Activated T-cell treated with anti-CD3 and anti-CD28 coated beads, Interleukin-2, amount 50 U/mL, for 24 hours (primary cell): ENCODE results near the gene PLXNB1.

ENCODE experiments used
- DNase-seq: peaks from one replicate; pipeline ENCODE4 v3.0.0-alpha.2; 2020
- H3K27ac Mint-ChIP-seq: 2 replicates; pipeline ENCODE4 v1.8.0; 2020; ENCODE audit warnings: mild to moderate bottlenecking, mixed read lengths
- H3K27me3 Mint-ChIP-seq: 2 replicates; pipeline ENCODE4 v1.8.0; 2020; ENCODE audit warnings: mixed read lengths
- H3K36me3 Mint-ChIP-seq: 2 replicates; pipeline ENCODE4 v1.8.0; 2020; ENCODE audit warnings: low read depth, mixed read lengths
- H3K4me1 Mint-ChIP-seq: 2 replicates; pipeline ENCODE4 v1.8.0; 2020; ENCODE audit warnings: low read depth, mixed read lengths
- H3K4me3 Mint-ChIP-seq: 2 replicates; pipeline ENCODE4 v1.8.0; 2020; ENCODE audit warnings: mild to moderate bottlenecking, moderate library complexity, mixed read lengths
- H3K9me3 Mint-ChIP-seq: 2 replicates; pipeline ENCODE4 v1.8.0; 2020; ENCODE audit warnings: mixed read lengths

Gene PLXNB1

GRCh38 chr3:48371651-48372376 is 58.1 kb downstream of the PLXNB1 start, which contains the start of gene FBXW12:
TSS of gene FBXW12 (plus strand) at chr3:48372219. CDS start at chr3:48372768, 549 bp downstream.
- no peaks in the 10 kb centered on the region for H3K27me3 Mint-ChIP-seq
- no peak within 1 kb of the TSS for H3K4me3 Mint-ChIP-seq
- peaks cover 1% of the 10 kb centered on the region for H3K4me1 Mint-ChIP-seq
- no peak for DNase-seq
- no peak within 1 kb of the TSS for H3K27ac Mint-ChIP-seq
- H3K36me3 Mint-ChIP-seq: no peaks in the 10 kb centered on the region
- no peaks in the 10 kb centered on the region for H3K9me3 Mint-ChIP-seq

DNA sequence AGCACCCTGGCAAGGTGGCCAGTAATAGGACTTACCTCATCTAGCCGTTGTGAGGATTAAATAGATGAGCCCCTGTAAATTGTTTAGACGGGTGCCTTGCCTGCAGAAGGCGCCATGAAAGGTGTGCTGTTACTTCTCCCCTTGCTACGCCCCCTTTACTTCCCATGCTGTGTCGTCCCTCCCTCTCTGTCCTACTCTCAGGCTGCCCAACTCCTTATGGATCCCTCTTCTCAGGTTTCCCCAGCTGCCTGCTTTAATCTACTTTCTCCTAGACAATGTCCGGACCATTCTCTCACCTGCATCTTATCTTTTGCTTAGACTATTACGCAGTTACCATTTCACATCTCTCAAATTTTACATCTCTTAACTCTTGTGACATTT is 59.6 kb downstream of the PLXNB1 start:
- no peak for DNase-seq
- no peaks in the 10 kb centered on the region for H3K27me3 Mint-ChIP-seq
- H3K9me3 Mint-ChIP-seq: no peaks in the 10 kb centered on the region
- H3K4me1 Mint-ChIP-seq: peaks cover 1% of the 10 kb centered on the region
- no peak overlapping the region for H3K4me3 Mint-ChIP-seq
- no peaks in the 10 kb centered on the region for H3K36me3 Mint-ChIP-seq
- no peak overlapping the region for H3K27ac Mint-ChIP-seq

- Mint-ChIP-seq H3K27me3 (no peaks in the 10 kb centered on the region), H3K4me3 (no peak overlapping the region), H3K27ac (no peak overlapping the region), H3K9me3 (no peaks in the 10 kb centered on the region), H3K4me1 (peaks cover 1% of the 10 kb centered on the region), H3K36me3 (no peaks in the 10 kb centered on the region)
- DNase-seq: no peak
These were observed 60.1 kb downstream of the PLXNB1 start for GRCh38 chr3:48369693-48370332.

- Mint-ChIP-seq H3K27me3 (no peaks in the 10 kb centered on the region), H3K27ac (no peak overlapping the region), H3K36me3 (no peaks in the 10 kb centered on the region), H3K4me1 (peaks cover 1% of the 10 kb centered on the region), H3K9me3 (peaks cover 2% of the 10 kb centered on the region), H3K4me3 (no peak overlapping the region)
- DNase-seq: no peak
These were observed 62.7 kb downstream of the PLXNB1 start for GRCh38 chr3:48367201-48367600.

- H3K4me3 Mint-ChIP-seq: no peak overlapping the region
- H3K27me3 Mint-ChIP-seq: no peaks in the 10 kb centered on the region
- H3K9me3 Mint-ChIP-seq: peaks cover 12% of the 10 kb centered on the region
- no peaks in the 10 kb centered on the region for H3K36me3 Mint-ChIP-seq
- H3K27ac Mint-ChIP-seq: no peak overlapping the region
- no peak for DNase-seq
- H3K4me1 Mint-ChIP-seq: peaks cover 1% of the 10 kb centered on the region
These were observed 65.0 kb downstream of the PLXNB1 start for GRCh38 chr3:48364840-48365239.

DNA sequence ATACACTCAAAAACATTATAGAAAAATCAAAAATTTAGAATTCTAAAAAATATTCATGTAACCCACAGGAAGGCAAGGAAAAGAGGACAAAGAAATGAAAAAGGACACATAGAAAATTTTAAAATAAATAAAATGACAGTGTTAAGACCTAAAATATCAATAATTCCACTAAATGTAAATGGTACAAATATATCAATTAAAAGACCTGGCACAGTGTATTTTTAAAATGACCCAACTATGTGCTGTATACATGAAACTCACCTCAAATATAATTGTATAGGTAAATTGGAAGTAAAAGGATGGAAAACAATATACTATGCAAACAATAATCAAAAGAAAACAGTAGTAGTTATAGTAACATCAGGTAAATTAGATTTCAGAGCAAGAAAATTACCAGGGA is 68.0 kb downstream of the PLXNB1 start:
- Mint-ChIP-seq H3K9me3 (peaks cover 12% of the 10 kb centered on the region), H3K4me3 (no peak overlapping the region), H3K4me1 (no peaks in the 10 kb centered on the region), H3K27me3 (peaks cover 3% of the 10 kb centered on the region), H3K36me3 (no peaks in the 10 kb centered on the region), H3K27ac (no peak overlapping the region)
- DNase-seq: no peak

DNA sequence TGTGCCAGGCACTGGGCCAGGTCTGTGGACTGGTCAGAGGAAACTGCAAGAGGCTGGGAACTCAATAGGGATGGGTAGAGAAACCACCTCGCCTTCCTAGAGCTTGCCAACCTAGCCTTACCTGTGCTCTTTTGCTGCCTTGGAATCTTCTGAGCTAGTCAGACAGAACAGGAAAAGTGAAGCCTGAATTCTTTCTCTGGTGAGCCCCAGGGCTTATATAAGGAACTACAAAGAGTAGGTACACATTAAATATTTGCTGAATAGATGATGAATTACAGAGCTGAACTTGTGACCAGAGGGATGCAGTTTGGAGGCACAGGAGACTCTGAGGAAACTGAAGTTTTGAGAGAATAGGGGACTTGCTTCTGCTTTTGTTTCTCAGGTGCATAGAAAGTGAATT is 73.5 kb downstream of the PLXNB1 start:
- Mint-ChIP-seq H3K9me3 (peaks cover 5% of the 10 kb centered on the region), H3K36me3 (no peaks in the 10 kb centered on the region), H3K4me1 (no peaks in the 10 kb centered on the region), H3K4me3 (no peak overlapping the region), H3K27ac (no peak overlapping the region), H3K27me3 (peaks cover 19% of the 10 kb centered on the region)
- DNase-seq: no peak

DNA sequence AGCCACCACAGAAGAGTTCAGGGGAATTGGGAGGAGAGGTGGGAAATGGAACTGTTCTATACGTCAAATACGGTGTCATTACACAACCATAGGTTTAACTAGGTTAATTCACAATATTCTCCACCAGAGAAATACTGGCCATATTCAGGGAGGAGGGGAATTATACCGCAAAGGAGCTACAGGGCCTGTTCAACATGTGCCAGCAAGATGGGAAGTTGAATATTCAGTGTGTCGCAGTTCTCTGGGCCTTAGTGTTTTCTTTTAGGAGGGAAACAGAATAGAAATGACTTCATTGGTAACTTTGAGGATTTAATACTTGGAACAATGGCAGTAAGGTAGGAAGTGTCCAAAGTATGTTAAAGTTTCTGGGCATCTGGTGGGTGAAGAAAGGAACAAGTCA is 75.9 kb downstream of the PLXNB1 start:
- H3K27ac Mint-ChIP-seq: no peak overlapping the region
- H3K36me3 Mint-ChIP-seq: no peaks in the 10 kb centered on the region
- H3K4me1 Mint-ChIP-seq: no peaks in the 10 kb centered on the region
- no peaks in the 10 kb centered on the region for H3K9me3 Mint-ChIP-seq
- peaks cover 16% of the 10 kb centered on the region for H3K27me3 Mint-ChIP-seq
- DNase-seq: no peak
- H3K4me3 Mint-ChIP-seq: no peak overlapping the region
